Endothelial cell (in vitro differentiated cells): ENCODE results near the gene TUBA3C. TPM values are rescaled to one million over a fixed set of nuclear protein-coding genes. Genes with fewer than 3 reads are reported as not detected.
"Not testable (repeated sequence)": the region's sequence is repeated elsewhere in the genome, so short reads cannot be mapped to it uniquely, and the experiment has no call there.

Experiments used
- DNase-seq: peaks from one replicate; pipeline ENCODE4 v3.0.0; 2021; ENCODE audit warnings: low spot score
- H3K27ac Mint-ChIP-seq: one replicate; pipeline ENCODE4 v1.8.0; 2021; ENCODE audit warnings: mixed read lengths, inconsistent platforms; ENCODE audit not compliant: unreplicated experiment
- H3K27me3 Mint-ChIP-seq: one replicate; pipeline ENCODE4 v1.8.0; 2021; ENCODE audit warnings: mild to moderate bottlenecking, moderate library complexity, mixed read lengths, inconsistent platforms; ENCODE audit not compliant: unreplicated experiment
- H3K36me3 Mint-ChIP-seq: one replicate; pipeline ENCODE4 v1.8.0; 2021; ENCODE audit warnings: mild to moderate bottlenecking, low read depth, mixed read lengths, inconsistent platforms; ENCODE audit not compliant: unreplicated experiment
- H3K4me1 Mint-ChIP-seq: one replicate; pipeline ENCODE4 v1.8.0; 2021; ENCODE audit warnings: mild to moderate bottlenecking, mixed read lengths, inconsistent platforms; ENCODE audit not compliant: unreplicated experiment
- H3K4me3 Mint-ChIP-seq: one replicate; pipeline ENCODE4 v1.8.0; 2021; ENCODE audit warnings: mild to moderate bottlenecking, mixed read lengths, inconsistent platforms; ENCODE audit not compliant: unreplicated experiment
- H3K9me3 Mint-ChIP-seq: one replicate; pipeline ENCODE4 v1.8.0; 2021; ENCODE audit warnings: mixed read lengths, inconsistent platforms; ENCODE audit not compliant: unreplicated experiment
- long read RNA-seq: library from polyadenylated mRNA; unstranded; transcript quantifications from one replicate; pipeline ENCODE4 v2.0.0, GENCODE V29; 2020; ENCODE audit not compliant: unreplicated experiment
- total RNA-seq: library from RNA; stranded (reverse); fragmentation: NEBNext Ultra II Directional; extraction: Animal tissue kit (Norgen Biotek cat#: 25700); gene quantifications from one replicate; pipeline ENCODE4 v1.2.1, GENCODE V29; 2021; ENCODE audit not compliant: unreplicated experiment
- TF ChIP-seq, protein P1 (sequence below): fragments of 200-600 bp; sonication (generic); IDR thresholded peaks from one replicate; pipeline ENCODE4 v1.5.0; 2021; ENCODE audit warnings: antibody characterized with exemption; ENCODE audit not compliant: unreplicated experiment

TUBA3C gene
- not detected for total RNA-seq
- long read RNA-seq = 0 reads

DNA sequence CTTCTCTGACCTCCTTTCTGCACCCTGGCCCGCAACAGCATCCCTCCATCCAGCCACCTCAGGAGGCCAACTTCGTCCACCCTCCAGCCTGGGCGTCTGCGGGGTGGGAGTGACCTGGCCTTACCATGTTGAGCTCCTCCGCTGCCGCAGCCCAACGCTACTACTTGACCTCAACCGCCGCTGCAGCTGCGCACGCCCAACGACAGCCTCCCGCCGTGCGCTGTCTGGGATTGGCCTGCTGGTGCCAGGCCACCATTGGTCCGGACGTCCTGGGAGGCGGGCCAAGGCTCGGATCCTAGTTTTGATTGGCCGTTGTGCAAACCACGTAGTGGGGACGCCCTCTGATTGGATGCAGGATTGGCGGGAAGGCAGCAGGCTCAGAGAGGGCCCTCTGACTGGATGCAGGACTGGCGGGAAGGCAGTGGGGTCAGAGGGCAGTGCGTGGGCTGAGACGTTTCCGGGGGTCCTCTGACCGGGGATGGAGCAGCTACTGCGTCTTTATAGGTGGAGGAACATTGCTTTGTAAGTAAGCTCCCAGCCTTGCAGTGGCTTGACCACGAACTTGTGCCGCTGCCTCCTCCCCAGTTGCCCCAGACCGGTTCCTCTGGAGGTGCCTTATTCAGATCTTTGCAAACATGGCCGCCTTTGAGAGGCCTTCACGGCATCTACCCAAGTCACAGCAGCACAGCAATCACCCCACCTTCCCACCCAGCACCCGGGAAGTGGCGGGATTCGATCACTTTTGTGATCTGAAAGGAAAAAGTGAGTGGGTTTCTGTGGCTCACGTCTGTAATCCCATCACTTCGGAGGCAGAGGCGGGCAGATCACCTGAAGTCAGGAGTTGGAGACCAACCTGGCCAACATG is at the start of gene TUBA3C:
TSS of gene TUBA3C (minus strand) at position 204 of the 865 bp plus-strand sequence. CDS start at position 127, 77 bp downstream.
- peaks cover 10% of the 10 kb centered on the region for H3K36me3 Mint-ChIP-seq
- DNase-seq = no peak
- H3K9me3 Mint-ChIP-seq = peaks cover 29% of the 10 kb centered on the region
- no peaks in the 10 kb centered on the region for H3K4me1 Mint-ChIP-seq
- peaks cover 8% of the 10 kb centered on the region for H3K27me3 Mint-ChIP-seq
- H3K27ac Mint-ChIP-seq = peak within 1 kb of the TSS; percentile 42
- TF ChIP-seq, protein P1, sequence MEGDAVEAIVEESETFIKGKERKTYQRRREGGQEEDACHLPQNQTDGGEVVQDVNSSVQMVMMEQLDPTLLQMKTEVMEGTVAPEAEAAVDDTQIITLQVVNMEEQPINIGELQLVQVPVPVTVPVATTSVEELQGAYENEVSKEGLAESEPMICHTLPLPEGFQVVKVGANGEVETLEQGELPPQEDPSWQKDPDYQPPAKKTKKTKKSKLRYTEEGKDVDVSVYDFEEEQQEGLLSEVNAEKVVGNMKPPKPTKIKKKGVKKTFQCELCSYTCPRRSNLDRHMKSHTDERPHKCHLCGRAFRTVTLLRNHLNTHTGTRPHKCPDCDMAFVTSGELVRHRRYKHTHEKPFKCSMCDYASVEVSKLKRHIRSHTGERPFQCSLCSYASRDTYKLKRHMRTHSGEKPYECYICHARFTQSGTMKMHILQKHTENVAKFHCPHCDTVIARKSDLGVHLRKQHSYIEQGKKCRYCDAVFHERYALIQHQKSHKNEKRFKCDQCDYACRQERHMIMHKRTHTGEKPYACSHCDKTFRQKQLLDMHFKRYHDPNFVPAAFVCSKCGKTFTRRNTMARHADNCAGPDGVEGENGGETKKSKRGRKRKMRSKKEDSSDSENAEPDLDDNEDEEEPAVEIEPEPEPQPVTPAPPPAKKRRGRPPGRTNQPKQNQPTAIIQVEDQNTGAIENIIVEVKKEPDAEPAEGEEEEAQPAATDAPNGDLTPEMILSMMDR = no peak
- no peak within 1 kb of the TSS for H3K4me3 Mint-ChIP-seq

DNA sequence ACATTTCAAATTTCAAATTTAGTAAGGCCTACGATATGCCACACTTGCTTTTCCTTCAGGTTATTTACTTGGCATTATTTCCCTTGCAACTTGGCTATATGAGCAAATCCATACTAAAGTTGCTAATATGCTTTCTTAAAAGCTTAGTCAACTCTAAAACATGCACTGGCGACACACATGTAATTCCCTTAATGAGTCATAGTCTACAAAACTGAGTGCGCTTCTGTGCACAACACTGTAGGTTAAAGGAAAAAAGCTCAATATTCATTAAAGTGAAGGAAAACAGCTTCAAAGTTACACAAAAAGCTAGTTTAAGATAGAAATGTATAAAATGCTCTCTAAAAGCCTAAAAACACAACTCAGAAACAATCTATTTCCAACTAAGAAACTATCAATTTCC is 25.8 kb upstream of the TUBA3C start:
- not testable (repeated sequence) for H3K27me3 Mint-ChIP-seq, H3K36me3 Mint-ChIP-seq, DNase-seq, H3K27ac Mint-ChIP-seq, H3K4me3 Mint-ChIP-seq, H3K4me1 Mint-ChIP-seq, H3K9me3 Mint-ChIP-seq

DNA sequence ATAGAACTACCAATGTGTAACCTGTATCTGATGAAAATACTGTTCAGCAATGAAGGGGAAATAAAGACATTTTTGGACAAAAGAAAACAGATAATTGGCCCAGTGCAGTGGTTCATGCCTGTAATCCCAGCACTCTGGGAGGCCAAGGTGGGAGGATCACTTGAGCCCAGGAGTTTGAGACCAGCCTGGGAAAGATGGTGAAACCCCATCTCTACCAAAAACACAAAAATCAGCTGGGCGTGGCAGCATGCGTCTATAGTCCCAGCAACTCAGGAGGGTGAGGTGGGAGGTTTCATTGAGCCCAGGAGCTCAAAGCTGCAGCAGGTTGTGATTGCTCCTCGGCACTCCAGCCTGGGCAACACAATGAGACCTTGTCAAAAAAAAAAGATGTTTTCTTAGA is 11.0 kb upstream of the TUBA3C start:
- peaks cover 14% of the 10 kb centered on the region for H3K36me3 Mint-ChIP-seq
- DNase-seq, H3K4me3 Mint-ChIP-seq, H3K27me3 Mint-ChIP-seq, H3K4me1 Mint-ChIP-seq, H3K27ac Mint-ChIP-seq: not testable (repeated sequence)
- H3K9me3 Mint-ChIP-seq = peaks cover 27% of the 10 kb centered on the region

DNA sequence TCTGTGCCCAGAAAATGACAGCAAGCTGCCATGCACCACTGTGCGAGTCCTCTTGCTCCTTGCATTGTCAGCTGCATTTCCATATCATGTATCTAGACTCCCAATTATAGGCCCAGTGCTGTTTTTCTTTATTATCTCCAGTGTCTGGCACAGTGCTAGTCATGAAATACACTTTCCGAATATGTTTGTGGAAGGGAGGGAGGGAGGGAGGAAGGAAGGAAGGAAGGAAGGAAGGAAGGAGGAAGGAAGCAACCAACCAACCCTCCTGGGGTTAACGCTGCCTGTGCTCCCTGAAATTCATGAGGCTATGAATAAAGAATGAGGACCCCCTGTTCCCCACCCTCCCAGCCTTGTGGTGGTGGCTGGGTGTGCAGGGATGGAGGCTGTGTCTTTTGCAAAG is 8.3 kb upstream of the TUBA3C start:
- H3K4me1 Mint-ChIP-seq, H3K4me3 Mint-ChIP-seq, DNase-seq, H3K27me3 Mint-ChIP-seq, H3K27ac Mint-ChIP-seq: not testable (repeated sequence)
- H3K36me3 Mint-ChIP-seq = peaks cover 19% of the 10 kb centered on the region
- H3K9me3 Mint-ChIP-seq = peaks cover 38% of the 10 kb centered on the region

DNA sequence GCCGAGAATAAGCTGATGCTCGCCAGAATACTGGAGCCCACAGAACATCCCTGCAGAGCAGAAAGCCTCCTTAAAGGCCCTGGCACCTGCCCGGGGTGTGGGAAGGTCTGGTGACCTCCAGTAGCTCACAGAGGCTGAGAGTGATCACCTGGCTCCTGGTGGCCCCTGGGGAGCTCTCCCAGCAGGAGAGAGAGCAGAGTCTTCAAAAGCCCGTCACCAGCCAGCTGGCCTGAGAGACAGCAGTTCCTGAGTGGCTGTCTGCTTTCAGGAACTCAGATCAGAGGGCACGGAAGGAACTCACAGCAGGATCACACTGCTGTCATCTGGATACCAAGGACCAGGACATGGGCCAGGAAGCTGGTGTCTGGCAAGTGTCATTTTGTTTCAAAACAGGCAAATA is 7.7 kb upstream of the TUBA3C start:
- H3K4me1 Mint-ChIP-seq, DNase-seq, H3K27me3 Mint-ChIP-seq, H3K4me3 Mint-ChIP-seq, H3K27ac Mint-ChIP-seq: not testable (repeated sequence)
- Mint-ChIP-seq H3K36me3 (peaks cover 16% of the 10 kb centered on the region), H3K9me3 (peaks cover 38% of the 10 kb centered on the region)

DNA sequence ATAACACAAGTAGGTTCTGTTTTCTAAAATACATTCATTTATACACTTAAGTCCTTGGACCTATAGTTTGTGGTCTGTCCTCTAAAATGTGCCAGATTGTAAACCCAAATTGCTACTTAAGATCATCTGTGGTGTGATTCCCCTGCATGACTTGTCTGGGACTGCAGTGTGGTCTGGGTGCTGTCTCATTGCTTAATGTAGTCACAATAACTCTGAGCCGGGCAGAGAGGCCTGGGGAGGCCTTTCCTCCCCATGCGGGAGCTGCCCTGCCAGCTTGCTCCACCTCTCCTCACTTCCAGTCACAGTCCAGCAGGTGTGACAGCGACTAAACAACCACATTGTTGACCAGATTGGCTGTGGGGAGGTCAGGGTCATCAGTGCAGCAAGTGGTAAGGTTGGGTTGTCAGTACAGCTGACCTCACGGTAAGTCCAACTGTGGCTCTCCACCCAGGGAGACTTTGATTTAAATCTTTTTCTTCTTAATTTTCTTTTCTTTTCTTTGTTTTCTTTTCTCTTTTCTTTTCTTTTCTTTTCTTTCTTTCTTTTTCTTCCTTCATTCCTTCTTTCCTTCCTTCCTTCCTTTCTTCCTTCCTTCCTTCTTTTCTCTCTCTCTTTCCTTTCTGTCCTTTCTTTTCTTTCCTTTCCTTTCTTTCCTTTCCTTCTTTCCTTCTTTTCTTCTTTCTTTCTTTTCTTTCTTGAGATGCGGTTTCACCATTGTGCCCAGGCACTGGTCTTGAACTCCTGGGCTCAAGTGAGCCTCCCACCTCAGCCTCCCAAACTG is 4.4 kb upstream of the TUBA3C start:
- no peak overlapping the region for H3K4me3 Mint-ChIP-seq
- no peak for DNase-seq
- no peaks in the 10 kb centered on the region for H3K4me1 Mint-ChIP-seq
- H3K27ac Mint-ChIP-seq = no peak overlapping the region
- H3K9me3 Mint-ChIP-seq = peaks cover 37% of the 10 kb centered on the region
- TF ChIP-seq, protein P1 = no peak
- H3K27me3 Mint-ChIP-seq = peaks cover 14% of the 10 kb centered on the region
- peaks cover 11% of the 10 kb centered on the region for H3K36me3 Mint-ChIP-seq
